Hematopoietic multipotent progenitor cell treated with erythropoietin and hydrocortisone succinate and interleukin-3 and kit ligand, for 6 days (in vitro differentiated cells): ENCODE measurements around the gene CCDC167.
"Not testable (repeated sequence)": the region's sequence is repeated elsewhere in the genome, so short reads cannot be mapped to it uniquely, and the experiment has no call there.

ENCODE experiments used
- DNase-seq: peaks from one replicate; pipeline ENCODE4 v3.0.0-alpha.2; 2015

Gene CCDC167

DNA sequence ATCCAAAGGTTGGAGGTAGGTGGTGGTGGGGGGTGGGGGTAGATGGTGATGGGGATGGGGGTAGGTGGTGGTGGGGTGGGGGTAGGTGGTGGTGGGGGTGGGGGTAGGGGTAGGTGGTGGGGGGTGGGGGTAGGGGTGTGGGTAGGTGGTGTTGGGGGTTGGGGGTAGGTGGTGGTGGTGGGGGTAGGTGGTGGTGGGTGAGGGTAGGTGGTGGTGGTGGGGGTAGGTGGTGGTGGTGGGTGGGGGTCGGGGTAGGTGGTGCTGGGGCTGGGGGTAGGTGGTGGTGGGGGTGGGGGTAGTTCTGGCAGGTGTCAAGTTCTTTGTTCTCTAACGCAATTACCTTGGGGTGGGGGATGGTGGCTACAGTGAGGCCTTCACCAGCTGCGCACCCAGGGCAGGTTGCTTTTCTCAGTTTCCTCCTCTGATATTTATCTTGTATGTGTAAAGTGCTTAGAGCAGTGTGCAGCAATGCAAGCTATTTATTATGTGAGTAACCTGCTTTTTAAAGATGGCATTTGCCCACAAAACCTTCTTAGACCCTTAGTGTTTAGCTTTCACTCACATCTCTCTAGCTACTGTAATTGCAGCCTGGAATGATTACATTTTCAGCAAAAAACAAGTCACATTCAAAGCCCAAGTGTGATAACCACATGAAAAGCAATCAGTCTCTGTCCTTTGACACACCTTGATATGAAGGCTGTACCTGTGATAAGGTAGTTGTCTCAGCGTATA, 8.2 kb upstream of the CCDC167 start:
- DNase-seq, result no peak

DNA sequence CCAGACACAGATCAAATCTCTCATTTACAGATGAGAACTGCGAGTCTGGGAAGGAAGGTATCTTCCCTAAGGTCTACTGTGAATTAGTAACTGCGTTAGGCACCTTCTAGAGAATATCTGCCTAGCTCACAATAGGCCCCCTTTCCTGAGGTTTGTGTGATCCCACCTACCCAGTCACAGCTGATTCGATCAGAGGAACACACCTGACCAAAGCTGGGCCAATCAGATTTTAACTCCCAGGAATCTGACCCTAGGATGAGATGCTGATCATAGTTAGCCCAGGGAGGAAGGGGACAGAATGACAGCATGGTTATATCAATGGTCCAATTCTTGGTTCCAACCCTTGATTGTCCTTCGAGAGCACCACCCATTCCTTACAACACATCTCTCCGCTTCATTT, 7.4 kb upstream of the CCDC167 start:
- no peak for DNase-seq

DNA sequence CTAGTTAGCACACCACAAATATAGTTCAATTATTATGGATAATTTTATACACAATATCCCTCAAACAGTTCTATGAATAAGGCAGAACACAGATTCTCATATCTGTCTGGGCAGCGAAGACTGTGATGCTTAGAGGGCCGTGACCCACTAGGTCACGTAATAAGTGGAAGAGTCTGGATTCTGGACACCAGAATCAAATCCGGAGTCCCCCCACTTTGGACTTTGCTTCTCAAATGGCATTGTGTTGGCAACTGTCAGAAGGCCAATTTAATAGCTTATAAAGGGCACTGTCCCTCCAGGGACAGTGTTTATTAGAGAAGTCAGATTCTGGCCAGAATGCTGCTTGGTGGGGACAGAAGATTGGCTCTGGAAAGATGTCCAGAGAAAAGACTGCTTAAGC, 6.8 kb upstream of the CCDC167 start:
- no peak for DNase-seq

DNA sequence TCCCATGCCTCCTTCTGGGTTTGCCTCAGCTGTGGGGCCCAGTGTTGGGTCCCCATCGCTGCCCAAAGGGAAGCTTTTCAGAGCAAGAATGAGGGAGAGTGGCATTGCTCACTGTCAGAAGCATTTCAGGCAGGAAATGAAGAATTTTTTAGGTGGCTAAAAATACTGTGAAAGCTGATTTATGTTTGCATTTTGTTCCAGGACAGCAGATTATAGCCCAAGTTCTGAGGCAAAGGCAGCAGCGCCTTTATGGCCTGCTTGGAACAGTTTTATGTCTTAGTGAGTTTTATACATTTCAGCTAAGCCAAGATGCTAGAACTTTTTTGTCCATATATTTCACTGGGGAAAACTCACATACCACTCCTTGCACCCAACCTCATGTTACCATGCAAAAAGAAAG, 4.3 kb upstream of the CCDC167 start:
- no peak for DNase-seq

DNA sequence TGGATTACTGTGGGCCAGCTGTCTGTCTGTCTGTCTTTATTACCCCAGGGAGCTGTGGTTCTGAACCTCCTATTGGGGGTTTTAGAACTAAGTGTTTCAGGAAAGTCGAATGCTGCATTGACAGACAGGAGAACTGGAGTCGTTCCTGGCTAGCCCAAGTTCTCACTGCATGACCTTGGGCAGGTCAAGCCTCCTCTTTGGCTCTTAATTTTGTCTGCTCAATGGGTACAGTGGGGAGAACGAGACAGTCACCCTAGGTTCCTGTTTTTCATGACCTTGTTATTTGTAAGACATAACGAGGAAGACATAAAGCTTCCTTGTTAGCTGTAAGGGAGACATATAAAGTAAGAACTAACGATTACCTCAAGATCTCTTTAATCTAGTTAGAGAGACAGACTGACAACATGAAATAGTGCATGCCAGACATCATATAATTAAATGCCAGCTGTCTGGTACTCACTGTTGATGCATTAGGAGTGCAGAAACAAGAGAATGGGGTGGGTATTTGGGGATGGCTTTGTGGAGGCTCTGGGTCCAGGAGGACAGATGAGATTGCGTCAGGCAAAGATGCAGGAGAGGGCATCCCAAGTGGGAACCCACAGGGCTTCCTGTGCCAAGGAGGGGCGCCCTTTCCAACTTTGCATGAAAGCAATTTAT, 3.7 kb upstream of the CCDC167 start:
- DNase-seq, result no peak

DNA sequence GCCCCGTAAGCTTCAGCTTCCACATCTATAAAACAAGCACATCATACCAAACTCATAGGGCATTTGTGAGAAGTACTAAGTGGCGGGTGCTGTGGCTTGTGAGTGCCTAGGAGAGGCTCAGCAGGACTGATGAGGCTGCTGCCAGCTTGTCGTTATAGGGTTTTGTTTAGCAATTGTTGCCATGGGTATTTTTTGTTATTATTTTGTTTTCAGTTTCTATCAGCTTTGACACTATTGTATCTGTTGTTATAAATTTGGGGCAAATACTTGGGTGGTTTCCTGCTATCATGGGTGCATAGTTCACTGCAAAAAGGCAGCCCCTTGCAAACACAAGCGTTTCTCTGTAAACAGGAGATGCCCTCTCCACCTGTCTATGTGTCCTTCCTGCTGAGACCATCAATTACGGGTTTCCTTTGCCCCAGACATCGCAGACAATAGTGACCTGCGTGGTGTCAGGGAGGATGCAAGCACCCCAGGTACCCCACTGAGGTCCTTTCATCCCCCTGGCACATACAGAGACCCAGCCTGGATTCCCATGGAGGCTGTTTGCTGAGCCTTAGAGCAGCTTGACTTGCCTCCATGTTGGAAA, 3.1 kb upstream of the CCDC167 start:
- no peak for DNase-seq

DNA sequence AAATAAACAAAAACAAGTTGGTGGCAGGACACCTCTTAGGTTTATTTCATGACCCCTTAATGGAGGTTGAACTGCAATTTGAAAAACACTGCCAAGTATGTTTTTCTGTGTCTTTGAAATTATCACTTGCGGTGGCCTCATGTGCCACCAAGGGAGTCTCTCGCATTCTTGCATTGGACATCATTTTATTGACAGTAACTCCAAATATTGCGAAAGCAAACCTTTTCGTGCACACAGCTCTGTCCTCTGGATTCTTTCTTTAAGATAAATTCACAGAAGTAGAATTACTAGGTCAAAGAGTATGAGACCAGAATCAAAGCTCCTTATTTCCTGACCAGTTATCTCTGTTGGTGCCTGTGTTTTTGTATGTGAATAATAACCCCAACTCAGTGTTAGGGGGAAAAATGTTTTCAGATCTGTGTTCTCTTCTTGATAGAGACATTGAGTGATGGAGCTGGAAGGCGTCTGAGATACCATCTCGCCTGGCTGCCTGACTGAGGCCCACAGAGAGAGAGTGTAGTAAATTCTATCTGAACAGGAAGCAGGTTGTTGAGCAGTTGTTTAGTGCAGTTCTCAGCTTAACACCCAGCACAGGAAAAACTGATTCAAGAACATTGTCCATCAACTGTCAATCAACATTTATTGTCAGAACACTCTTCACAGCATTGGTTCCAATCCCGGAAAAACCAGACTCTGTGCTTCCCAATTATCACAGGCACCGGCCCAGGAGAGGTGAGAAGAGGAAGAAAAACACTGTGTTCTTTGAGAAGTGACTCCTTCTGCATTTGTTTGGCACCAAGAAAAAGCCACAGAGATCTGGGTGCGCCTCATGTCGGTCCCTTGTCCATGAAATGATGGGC, 2.2 kb upstream of the CCDC167 start:
- no peak for DNase-seq

DNA sequence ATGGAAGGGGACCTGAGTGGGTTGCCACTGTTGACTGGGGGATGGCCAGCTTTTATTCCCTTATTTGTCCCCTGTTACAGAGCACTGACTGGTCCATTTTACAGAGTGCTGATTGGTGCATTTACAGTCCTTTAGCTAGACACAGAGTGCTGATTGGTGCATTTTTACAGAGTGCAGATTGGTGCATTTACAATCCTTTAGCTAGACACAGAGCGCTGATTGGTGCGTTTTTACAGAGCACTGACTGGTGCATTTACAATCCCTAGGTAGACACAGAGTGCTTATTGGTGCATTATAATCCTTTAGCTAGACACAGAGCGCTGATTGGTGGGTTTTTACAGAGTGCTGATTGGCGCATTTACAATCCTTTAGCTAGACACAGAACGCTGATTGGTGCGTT, 1.2 kb upstream of the CCDC167 start:
- not testable (repeated sequence) for DNase-seq

DNA sequence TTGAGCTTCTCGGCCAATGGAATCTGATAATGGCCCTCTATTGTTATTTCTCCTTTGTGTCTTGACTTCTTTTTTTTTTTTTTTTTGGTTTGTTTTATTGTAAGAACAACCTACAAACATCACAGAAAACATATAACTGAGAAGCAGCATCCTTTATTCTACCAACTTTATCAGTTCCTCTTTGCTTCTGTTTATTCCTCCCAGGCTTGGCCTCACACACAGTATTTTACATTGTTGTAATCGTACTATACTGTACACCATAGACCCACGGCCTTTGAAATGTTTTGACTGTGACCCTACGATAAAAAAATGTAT, 558 bp upstream of the CCDC167 start:
- DNase-seq, result no peak

DNA sequence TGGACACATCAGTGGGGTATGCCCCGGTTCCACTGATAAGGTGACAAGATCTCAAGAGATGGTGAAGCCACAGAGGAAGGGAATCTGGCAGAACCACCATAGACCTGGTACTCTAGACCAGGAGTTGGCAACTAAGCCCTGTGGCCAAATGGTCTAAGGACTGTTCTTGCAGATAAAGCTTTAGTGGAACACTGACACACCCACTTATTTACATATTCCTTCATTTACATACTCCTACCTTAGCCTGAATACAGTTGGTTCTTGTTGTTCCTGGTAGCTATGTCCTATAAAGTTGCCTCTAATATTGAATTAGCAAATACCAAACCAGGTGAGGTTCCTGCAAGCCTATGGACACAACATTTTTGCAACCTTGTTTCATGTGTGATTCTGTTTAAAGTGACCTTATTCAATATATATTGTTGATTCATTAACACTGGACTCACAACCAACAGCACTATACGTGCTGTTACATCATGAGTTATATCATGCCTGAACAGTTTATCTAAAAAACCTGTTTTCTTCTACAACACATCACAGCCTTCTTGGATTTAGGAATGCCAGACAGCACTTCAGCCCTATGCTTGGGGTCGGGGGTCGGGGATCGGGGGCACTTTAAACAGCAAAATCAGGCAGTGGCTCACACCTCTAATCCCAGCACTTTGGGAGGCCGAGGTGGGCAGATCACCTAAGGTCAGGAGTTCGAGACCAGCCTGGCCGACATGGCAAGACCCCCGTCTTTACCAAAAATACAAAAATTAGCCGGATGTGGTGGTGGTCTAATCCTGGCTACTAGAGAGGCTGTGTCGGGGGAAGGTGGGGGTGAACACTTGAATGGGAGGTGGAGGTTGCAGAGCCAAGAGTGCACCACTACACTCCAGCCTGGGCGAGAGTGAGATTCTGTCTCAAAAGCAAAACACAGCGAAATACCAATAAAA, 2.5 kb downstream of the CCDC167 start:
- DNase-seq, result peak; percentile 91

DNA sequence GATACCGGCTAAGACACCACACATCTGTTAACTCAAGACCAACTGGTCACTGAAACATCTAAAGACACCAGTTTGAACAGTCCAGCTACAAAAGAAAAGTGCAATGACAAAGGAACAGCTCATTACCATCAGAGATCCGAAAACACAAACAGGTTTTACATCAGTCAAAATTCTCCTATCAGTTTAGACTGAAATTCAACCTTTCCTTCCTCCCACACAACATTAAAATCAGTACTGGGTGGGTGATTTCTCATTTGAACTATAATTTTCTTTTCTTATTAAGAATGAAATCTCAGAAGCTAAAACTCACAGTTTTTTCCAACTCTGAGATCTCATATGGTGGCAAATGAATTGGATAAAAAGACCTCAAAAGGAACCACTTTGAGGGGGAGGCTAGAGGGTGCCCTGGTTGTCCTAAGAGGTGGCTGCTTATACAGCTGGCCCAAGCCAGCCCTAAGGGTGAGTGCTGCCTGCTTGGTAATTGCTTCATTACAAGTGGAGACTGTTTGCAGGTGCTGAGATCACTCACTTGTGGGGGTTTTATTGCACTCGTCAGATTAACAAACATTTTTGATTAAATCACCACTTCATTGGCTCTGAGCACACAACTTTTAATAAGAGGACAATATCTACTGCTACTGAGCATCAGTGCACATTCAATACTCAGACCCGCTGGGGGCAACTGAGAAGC, 4.3 kb downstream of the CCDC167 start:
- DNase-seq, result no peak

DNA sequence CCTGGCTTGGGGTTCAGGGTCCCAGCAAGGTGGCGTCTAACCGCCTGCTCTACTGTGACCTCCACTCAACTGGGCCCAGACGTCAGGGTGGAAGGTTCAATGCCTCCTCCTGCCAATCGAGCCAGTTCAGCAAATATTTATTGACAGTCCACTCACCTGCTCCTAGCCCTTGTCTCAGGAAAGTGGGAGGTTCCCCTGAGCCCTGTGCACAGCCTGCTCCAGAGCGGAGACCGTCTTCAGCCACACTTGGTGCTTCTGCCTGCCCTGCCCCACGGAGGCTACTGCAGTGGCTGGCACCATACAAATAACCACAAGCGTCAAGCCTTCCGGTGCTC, 6.1 kb downstream of the CCDC167 start:
- DNase-seq, result no peak

DNA sequence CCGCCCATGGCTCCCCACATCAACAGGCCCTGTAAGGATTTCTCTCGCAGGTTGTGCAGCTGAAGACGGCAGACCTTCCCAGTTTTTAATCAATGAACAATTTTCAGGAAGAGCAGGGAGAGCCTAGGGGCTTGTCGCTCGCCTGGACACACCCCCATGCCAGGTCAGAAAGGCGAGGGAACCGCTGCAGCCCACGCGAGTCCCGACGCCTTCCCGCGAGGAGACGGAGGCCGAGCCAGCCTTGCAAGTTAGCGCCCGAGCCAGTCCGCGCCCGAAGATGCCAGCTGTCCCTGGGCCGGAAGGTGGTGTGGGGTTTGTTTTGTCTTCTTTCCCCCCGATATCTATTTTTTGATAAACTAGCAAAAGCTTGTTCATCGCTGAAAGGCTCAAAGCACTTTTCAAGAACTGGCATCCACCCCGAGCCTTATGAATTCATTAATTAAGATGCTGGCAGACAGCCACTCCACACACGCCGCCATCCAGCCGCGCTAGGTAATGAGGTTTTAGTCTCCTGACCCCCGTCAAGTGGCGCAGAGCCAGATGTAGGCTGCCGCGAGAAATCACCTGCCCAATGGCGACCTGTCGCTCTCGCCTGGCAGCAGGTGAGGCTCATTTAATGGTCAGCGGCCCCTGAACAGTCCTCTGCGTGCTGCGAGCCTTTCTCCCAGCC, 6.6 kb downstream of the CCDC167 start:
- no peak for DNase-seq

DNA sequence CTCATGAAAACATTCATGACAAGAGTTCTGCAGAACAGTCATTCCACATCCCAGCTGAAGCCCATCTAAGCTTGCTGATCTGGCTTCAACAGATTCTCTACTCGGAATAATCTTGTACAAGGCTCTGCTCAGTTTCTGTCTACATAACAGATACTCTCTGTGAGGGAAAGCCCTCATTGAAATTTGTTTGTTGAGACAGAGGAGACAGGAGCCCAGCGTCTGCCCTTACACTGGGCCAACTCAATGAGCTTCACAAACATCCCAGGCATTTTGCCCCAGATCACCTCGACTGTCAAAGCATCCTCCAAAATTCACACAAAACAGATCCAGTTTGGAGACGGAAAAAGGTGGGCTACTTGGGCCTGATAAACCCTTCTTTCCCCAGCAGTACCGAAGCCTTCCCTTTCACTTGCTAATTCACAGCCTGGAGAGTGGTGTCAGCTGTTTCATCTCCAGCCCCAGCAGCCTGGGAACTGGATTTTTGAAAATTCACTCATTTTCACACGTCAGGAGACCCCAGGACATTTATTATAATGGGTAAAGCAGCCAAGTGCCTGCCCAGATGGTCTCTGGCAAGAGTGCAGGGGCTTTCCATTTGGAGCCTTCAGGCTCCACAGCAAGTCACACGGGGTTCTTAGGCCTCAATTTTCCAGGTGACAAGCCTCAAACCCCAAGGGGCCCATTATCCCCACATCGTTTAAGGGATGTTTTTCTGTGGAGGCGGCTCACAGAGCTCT, 7.3 kb downstream of the CCDC167 start:
- no peak for DNase-seq

DNA sequence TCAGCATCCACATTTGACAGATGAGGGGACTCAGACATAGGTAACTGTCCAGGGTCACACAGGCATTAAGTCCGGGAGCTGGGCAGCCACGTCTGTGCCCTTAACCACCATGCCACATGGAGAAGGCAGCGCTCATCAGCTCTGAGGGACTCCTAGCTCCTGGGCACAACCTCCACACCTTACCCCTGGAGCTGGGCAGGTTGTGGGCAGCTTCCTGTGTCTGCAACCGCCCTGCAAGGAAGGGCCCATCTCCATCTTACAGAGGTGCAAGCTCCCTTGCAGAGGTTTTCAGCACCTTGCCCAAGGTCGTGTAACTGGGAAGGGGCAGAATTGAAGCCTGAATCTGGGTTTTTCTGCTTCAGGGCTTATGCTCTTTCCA, 7.9 kb downstream of the CCDC167 start:
- DNase-seq, result no peak

DNA sequence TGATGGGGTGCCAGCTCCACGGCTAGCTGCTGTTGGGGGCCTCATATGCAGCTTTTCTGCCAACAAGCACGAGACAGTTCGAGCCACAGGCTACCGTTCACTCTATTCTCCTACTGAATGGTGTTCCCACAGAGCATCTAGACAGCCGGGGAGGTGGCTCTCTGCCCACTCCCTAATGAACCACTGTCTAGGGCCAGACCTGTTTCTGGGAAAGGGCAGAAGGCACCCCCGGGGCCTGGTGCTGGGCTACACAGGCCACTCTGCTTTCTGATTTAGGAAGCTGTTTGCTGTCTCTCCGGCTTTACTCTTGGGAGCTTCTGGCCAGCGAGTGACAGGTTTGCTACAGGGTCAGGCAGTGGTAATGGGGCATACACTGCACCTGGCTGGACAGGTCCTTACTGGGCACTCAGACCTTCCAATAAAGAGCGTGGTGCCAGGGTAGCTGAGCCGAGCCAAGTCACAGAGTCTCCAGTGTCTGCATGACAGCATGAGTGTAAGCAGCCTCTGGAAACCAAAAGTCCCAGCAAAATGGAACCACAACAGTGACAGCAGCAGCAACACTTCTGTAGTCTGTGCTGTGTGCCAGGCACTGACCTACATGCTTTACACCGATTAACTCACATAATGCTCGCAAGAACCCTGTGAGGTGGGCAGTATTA, 8.4 kb downstream of the CCDC167 start:
- DNase-seq, result no peak

DNA sequence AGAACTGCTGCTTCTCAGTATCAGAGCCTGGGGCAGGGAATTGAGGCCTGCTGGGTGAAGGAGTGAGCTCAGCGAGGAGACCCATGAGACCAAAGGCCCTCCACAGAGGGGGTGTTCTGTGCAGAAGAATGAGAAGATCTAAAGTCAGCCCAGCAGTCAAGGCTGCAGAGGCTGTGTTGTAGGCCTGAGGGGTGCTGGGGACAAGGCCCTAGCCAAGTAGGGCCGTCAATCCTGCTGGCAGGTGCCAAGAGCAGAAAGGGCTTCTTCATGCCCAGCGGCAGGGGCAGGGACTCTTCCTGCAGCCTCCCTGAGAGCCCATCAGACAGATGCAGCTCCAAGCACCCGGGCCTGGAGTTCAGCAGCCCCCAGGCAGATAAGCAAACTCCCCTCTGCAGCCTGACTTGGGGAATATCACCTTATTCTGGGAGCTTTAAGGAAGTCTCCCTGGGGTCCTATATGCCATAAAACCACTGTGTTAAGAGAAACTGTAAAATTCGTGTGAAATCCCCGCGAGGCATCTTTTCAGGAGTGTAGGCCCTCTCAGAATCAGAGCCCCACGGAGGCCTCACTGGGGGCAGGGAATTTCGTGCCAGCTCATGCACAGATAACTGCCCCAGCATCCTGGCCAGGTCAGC, 9.0 kb downstream of the CCDC167 start:
- no peak for DNase-seq

DNA sequence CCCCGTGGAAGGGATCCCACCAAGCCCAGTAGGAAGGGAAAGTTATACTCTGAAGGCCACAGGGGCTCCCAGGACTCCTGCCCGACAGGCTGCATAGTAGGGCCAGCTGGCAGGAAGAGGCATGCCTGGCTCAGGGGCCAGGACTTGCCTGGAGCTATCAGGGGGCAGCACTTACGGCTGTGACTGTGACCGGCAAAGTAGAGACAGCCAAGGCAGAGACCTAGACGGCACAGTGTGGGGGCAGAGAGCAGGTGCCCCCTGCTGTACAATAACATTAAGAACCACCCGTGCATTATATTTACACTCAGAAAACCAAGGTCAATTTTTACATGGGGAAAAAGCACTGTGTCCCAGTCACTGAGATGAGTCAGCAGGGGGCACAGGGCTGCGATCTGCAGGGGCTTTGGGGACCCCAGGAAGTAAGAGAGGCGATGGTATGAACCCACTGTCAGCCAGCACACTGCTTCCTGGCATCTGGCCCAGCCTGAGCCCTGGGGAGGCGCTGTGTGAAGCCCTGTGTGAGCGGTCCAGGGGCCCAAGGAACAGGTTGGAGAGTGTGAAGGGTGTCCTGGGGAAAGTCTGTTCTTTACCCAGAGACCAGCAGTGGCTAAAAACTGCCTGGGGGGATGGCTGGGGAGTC, 9.9 kb downstream of the CCDC167 start:
- peak; percentile 64 for DNase-seq

DNA sequence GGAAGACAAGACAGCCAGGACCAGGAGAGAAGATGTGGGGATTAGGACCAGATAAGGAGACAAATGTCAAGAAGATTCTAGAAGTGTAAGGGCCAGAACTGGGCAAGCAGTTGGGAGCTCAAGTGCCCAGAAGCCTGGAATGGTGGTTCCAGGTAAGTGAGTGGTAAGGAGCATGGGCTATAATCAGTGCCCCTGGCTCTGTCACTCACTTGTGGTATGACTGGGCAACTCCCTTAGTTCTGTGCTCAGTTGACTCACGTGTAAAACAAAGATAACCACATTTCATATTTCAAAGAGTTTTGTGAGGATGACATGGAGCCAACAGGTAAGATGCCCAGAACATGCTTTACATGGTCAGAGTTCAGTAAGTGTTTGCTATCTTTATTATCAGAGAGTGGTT, 11.2 kb downstream of the CCDC167 start:
- DNase-seq, result no peak
